NOMO-1 treated with dmso at 0.1 percent for 144 hours (cell line): ENCODE results near the gene OR1D2.
"Not testable (repeated sequence)": the region's sequence is repeated elsewhere in the genome, so short reads cannot be mapped to it uniquely, and the experiment has no call there.

Experiments used
- DNase-seq: peaks from one replicate; lab custom pipeline; 2025; ENCODE audit not compliant: unreplicated experiment; lab: John Stamatoyannopoulos, UW

The OR1D2 gene

GRCh38 chr17:3104322-3104721, at the start of gene OR1D2:
Gene OR1D2, minus strand, starts transcription at chr17:3104422. Its CDS starts 11,426 bp downstream, at chr17:3092996.
- DNase-seq = no peak

GRCh38 chr17:3137494-3137893, 33.3 kb upstream of the OR1D2 start:
- not testable (repeated sequence) for DNase-seq

GRCh38 chr17:3127451-3127850, 23.2 kb upstream of the OR1D2 start, which contains the start of gene OR1G1:
Gene OR1G1, minus strand, starts transcription at chr17:3127551. Its CDS starts 0 bp downstream, at chr17:3127551.
- no peak for DNase-seq

DNA sequence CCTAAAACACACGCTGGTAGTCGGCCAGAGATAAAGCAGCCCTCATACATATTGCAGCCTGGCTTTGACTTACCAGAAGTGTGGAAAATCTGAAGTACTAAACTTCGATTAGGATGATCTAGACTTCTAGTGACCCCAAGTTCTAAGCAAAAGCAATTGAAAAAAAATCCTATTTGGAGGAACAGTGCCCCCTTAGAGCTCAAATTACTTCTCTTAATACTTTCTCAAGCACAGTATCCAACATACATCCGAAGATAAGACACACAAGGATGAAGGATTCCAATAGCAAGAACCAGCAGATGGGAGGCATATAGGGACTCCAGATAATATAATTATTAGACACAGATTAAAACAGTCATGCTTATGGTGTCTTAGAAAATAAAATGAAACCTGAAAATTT, 30.4 kb downstream of the OR1D2 start:
- DNase-seq = not testable (repeated sequence)

DNA sequence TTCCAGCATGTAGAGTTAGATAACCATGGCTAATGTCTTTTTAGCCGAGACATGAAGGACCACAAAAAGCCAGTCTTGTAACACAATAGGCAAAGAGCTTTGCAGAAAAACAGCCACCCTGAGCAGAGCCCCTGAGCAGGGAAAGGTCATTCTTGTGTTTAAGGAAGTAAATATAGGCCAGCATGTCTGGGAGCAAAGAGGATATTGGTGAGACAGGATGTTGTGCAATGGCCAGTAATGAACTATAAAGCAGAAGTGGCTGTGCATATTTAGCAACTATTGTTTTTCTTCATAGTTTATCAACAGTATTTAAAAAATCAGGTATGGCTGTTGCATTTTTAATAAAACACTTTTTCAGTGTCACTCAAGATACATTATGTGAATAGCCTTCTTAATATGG, 39.0 kb downstream of the OR1D2 start:
- peak; percentile 54 for DNase-seq

DNA sequence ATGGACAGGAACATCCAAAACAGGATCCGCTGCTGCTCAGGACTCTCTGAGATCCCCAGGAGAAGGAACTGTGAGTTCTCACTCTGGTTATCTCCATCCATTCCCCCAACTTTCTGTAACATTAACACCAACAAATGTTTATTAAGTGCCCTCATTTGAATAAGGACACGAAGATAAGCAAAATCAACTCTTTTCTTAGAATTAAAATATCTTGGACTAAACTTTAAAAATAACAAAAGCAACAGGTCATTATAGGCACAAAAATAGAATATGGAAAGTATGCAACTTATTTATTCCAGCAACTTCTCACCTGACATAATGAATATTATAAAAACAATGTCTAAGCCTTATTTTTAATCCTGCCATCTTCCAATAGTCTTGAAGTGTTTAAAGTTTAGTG, 40.7 kb downstream of the OR1D2 start, which contains the start of gene OR1D5:
Gene OR1D5, minus strand, starts transcription at position 101 of the 400 bp plus-strand sequence. Its CDS starts 0 bp downstream, at position 101.
- DNase-seq = not testable (repeated sequence)

GRCh38 chr17:3062824-3063377, 41.3 kb downstream of the OR1D2 start:
- not testable (repeated sequence) for DNase-seq

DNA sequence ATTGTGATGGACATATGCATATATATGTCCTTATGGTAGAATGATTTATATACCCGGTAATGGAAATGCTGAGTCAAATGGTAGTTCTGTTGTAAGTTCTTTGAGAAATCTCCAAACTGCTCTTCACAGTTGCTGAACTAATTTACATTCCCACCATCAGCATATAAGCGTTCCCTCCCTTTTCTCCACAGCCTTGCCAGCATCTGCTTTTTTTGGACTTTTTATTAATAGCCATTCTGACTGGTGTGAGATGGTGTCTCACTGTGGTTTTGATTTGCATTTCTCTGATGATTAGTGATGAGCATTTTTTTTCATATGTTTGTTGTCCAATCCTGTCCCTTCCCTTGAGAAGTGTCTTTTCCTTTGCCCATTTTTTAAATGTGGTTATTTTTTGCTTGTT, 49.4 kb downstream of the OR1D2 start:
- DNase-seq = not testable (repeated sequence)

DNA sequence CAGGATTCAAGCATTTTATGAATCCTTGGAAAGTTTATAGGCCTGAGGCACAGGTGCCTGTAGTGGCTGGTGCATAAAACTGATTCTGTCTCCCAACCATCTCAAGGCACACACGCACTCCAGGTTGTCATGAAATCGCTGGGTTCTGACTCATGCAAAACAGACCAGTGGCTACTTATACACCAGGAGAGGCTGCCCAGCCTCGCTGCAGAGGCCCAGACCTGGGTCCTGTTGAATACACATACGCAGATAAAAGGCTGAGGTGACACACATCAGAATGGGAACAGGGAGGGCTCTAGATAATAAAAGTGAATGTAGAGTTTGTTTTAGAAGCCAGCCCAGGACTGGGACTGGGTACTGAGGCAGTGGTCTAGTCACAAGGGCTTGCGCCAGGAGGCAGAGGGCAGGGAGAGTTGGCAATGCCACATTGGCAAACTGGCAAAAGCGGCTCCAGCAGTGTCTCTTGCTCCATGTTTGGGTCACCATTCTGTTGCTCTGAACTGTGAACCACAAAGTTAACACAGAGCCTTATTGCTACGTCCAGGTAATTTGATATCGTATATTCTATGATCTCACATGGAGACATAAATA, 54.4 kb downstream of the OR1D2 start:
- DNase-seq = no peak

DNA sequence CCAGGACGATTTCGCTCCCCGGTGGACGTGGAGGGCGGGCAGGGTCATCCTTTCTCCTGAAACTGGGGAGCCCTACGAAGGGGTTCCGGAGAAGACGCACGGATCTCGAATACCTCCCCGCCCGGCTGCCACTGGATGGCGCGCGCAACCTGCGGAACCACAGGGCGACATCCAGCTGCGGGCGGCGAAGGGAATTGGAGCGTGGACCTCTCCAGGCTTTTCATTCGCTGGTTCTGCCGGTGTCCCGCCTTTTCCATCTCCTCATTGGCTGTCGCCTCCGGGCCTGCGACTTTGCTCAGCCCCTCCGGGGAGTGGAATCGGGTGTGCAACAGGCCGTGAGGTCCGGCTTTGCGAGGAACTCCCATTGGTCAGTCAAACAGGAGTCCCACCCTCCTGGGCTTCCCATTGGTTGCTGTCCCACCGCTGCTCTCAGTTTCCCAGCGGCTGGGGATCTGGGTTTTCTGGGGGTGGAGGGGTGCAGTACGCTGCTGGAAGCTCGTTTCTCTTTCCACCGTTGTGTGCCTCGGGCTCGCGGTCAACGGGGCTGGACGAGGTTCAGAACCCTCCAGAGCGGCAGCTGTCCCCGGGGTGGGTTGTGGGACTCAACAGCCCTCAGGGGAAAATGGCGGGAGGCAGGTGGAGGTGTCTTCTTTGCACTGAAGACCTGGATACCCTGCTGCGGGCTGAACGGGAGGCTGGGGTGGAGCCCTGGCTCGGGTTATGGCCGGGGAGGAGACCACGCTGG, 55.3 kb downstream of the OR1D2 start:
- peak; percentile 99 for DNase-seq

DNA sequence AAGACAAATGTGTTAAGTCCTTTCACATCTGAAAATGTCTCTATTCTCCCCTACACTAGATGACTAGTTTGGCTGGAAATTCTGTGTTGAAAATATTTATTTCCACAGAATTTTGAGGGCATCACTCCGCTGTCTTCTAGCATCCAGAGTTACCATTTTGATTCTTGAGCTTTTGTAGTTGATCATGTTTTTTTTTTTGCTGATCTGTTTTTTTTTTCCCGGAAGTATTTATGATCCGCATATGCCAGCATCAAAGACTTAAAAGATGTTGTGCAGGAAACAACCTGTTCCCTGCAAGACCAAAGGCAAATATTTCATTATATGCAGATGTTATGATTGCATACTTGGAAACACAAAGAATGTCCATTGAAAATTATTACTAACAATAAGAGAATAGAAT, 57.5 kb downstream of the OR1D2 start:
- DNase-seq = no peak

DNA sequence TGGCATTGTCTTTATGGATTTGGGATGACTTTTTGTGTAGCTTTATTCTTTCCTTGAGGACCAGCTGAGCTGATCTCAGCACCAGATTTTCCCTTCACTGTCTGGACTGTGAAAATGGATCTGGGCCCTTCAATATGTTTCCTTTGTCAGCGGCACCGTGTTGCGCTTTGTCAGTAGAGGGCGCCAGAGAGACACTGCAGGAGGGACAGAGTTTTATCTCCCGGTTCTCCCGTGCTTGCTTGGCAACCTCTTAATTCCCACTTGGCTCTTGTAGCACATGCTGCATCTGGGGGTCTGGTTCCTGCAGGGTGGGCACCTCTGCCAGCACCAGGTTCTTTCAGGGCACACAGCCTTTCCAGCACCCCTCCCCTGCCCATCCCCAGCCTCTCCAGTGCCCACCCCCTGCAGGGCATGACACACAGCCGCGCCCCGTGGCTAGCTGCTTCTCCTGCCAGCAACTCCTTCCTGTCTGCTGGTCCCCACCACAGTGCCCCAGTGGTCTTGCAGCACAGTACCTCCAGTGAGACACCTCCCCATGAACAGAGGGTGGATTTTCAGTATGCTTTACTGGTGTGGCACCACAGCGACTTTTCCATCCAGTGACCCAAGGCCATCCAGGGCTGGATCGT, 60.4 kb downstream of the OR1D2 start:
- DNase-seq = no peak

GRCh38 chr17:3040882-3041281, 63.3 kb downstream of the OR1D2 start:
- DNase-seq = no peak

DNA sequence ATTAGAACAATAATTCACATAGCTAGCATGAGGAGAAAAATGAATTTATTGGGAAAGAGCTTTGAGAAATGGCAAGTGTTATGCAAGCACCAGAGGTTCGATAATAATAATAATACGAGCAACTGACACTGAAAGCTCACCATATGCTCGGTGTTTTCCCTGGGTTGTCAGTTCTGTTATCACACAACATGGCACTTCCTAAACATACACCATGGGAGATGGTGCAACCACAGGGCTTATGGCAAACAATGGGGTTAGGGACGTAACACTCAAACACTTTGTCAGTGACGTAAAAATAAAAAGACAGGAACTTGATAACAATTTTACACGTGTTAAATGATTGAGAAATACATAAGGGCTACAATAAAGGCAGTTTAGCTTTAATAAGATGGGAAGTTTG, 64.5 kb downstream of the OR1D2 start:
- peak; percentile 32 for DNase-seq

- no peak for DNase-seq
Measured at GRCh38 chr17:3038941-3039340, 65.3 kb downstream of the OR1D2 start.
